ENCODE data around the gene AP3S1. TPM values are rescaled to one million over a fixed set of nuclear protein-coding genes. Genes with fewer than 3 reads are reported as not detected.

AP3S1 gene
- total and polyA plus RNA-seq, 4 donors, result 86.5 to 273 (median 116) TPM

GRCh38 chr5:115941051-115941675 is 99.4 kb downstream of the AP3S1 start:
- Histone ChIP-seq H3K9me3 (ENCODE audit: control insufficient read depth, low read length) (no peaks in the 10 kb centered on the region), H3K4me1 (ENCODE audit: control insufficient read depth in 1 of 2, insufficient read depth in 2 of 2, low read length in 2 of 2) (no peaks in the 10 kb centered on the region), H3K27me3 (ENCODE audit: control insufficient read depth in 1 of 2, insufficient read depth in 2 of 2, low read length in 1 of 2) (no peaks in the 10 kb centered on the region), H3K4me3 (ENCODE audit: low read length in 2 of 2) (no peak overlapping the region), H3K27ac (ENCODE audit: low read depth in 1 of 2, low read length in 2 of 2) (no peak overlapping the region), H3K36me3 (ENCODE audit: control insufficient read depth in 1 of 2, insufficient read depth in 2 of 2, low read length in 1 of 2) (no peaks in the 10 kb centered on the region)
- 82 to 85% methylated on average over 9 of the region's 9 CpGs for WGBS, 2 donors
- DNase-seq (no peak), ATAC-seq (ENCODE audit: low FRiP score) (no peak)
- intact Hi-C loops (cut with DNase I), result no loop called here

DNA sequence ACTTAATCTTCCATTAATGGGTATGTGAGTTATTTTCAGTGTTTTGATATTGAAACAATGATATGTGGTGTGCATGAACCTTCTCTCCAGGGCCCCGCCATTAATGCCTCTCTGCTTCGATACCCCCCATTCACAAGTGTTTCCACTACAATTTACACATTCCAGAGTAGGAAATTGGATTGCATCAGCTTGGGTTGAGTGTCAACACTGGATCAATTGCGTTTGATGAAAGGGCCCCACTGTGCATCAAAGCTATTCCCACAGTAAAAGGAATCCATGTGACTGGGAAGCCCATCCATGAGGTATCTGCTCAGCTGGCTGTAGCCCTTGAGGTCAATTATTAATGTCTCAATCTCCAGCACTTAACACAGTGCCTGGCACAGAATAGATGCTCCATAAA is 102.8 kb downstream of the AP3S1 start:
- WGBS, 2 donors, result 91% methylated on average over 3 of the region's 3 CpGs
- no peaks in the 10 kb centered on the region for H3K36me3 ChIP-seq (ENCODE audit: control insufficient read depth in 1 of 2, insufficient read depth in 2 of 2, low read length in 1 of 2)
- no peaks in the 10 kb centered on the region for H3K27me3 ChIP-seq (ENCODE audit: control insufficient read depth in 1 of 2, insufficient read depth in 2 of 2, low read length in 1 of 2)
- no peak overlapping the region for H3K27ac ChIP-seq (ENCODE audit: low read depth in 1 of 2, low read length in 2 of 2)
- intact Hi-C loops (cut with DNase I), result no loop called here
- H3K4me1 ChIP-seq (ENCODE audit: control insufficient read depth in 1 of 2, insufficient read depth in 2 of 2, low read length in 2 of 2), result no peaks in the 10 kb centered on the region
- ATAC-seq (ENCODE audit: low FRiP score) (no peak), DNase-seq (no peak)
- no peaks in the 10 kb centered on the region for H3K9me3 ChIP-seq (ENCODE audit: control insufficient read depth, low read length)
- no peak overlapping the region for H3K4me3 ChIP-seq (ENCODE audit: low read length in 2 of 2)

GRCh38 chr5:115946655-115947054 is 104.9 kb downstream of the AP3S1 start:
- no peaks in the 10 kb centered on the region for H3K27me3 ChIP-seq (ENCODE audit: control insufficient read depth in 1 of 2, insufficient read depth in 2 of 2, low read length in 1 of 2)
- H3K4me3 ChIP-seq (ENCODE audit: low read length in 2 of 2), result no peak overlapping the region
- H3K36me3 ChIP-seq (ENCODE audit: control insufficient read depth in 1 of 2, insufficient read depth in 2 of 2, low read length in 1 of 2), result no peaks in the 10 kb centered on the region
- no peaks in the 10 kb centered on the region for H3K9me3 ChIP-seq (ENCODE audit: control insufficient read depth, low read length)
- 94 to 98% methylated on average over 2 of the region's 2 CpGs for WGBS, 2 donors
- H3K27ac ChIP-seq (ENCODE audit: low read depth in 1 of 2, low read length in 2 of 2), result no peak overlapping the region
- intact Hi-C loops (cut with DNase I), result no loop called here
- no peaks in the 10 kb centered on the region for H3K4me1 ChIP-seq (ENCODE audit: control insufficient read depth in 1 of 2, insufficient read depth in 2 of 2, low read length in 2 of 2)
- ATAC-seq (ENCODE audit: low FRiP score) (no peak), DNase-seq (no peak)

DNA sequence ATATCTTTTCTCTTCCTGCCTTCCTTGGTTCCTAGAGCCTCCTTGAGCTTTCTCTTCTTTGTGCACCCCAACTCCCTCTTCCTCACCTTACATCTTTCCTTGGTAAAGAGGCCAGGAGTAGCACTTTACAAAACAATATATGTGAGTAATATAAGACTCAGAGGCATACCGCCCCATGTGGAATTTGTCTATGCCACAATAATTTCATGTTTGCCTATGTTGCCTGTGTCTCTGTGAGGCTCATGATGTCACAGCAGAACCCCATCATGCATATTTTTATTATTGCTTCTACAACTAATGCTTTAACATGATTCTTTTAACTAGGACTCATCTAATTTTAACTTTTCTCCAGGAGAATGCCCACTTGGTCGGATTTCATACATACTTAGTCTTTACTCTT is 105.5 kb downstream of the AP3S1 start:
- Histone ChIP-seq H3K27me3 (ENCODE audit: control insufficient read depth in 1 of 2, insufficient read depth in 2 of 2, low read length in 1 of 2) (no peaks in the 10 kb centered on the region), H3K4me3 (ENCODE audit: low read length in 2 of 2) (no peak overlapping the region), H3K4me1 (ENCODE audit: control insufficient read depth in 1 of 2, insufficient read depth in 2 of 2, low read length in 2 of 2) (no peaks in the 10 kb centered on the region), H3K9me3 (ENCODE audit: control insufficient read depth, low read length) (no peaks in the 10 kb centered on the region), H3K27ac (ENCODE audit: low read depth in 1 of 2, low read length in 2 of 2) (no peak overlapping the region), H3K36me3 (ENCODE audit: control insufficient read depth in 1 of 2, insufficient read depth in 2 of 2, low read length in 1 of 2) (no peaks in the 10 kb centered on the region)
- DNase-seq (no peak), ATAC-seq (ENCODE audit: low FRiP score) (no peak)
- intact Hi-C loops (cut with DNase I), result no loop called here
- WGBS, 2 donors, result 93 to 96% methylated on average over 2 of the region's 2 CpGs

DNA sequence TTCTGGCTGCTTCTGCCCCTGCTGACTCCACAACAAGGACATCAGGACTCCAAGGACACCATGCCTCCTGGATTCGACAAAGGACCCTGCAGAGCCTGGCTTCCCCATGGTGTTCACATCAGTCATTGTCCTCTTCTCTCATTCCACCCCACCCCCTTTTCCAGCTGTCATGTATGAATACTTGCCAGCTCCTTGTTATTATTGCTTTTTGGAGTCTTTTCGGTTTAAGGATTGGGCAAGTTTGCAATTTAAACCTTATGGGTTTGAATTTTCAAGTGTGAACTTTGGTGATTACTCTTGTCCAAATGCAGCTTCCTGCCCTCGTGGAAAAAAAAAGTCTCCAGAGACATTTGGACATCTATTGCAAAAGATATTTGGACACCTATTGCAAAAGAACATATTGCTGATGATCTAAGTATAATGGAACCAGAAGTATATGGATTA is 106.4 kb downstream of the AP3S1 start:
- intact Hi-C loops (cut with DNase I), result no loop called here
- ATAC-seq (ENCODE audit: low FRiP score), result no peak
- no peaks in the 10 kb centered on the region for H3K4me1 ChIP-seq (ENCODE audit: control insufficient read depth in 1 of 2, insufficient read depth in 2 of 2, low read length in 2 of 2)
- H3K4me3 ChIP-seq (ENCODE audit: low read length in 2 of 2), result no peak overlapping the region
- H3K36me3 ChIP-seq (ENCODE audit: control insufficient read depth in 1 of 2, insufficient read depth in 2 of 2, low read length in 1 of 2), result no peaks in the 10 kb centered on the region
- WGBS, 2 donors, result 76 to 78% methylated on average over 3 of the region's 3 CpGs
- no peak overlapping the region for H3K27ac ChIP-seq (ENCODE audit: low read depth in 1 of 2, low read length in 2 of 2)
- no peak for DNase-seq
- H3K9me3 ChIP-seq (ENCODE audit: control insufficient read depth, low read length), result no peaks in the 10 kb centered on the region
- H3K27me3 ChIP-seq (ENCODE audit: control insufficient read depth in 1 of 2, insufficient read depth in 2 of 2, low read length in 1 of 2), result no peaks in the 10 kb centered on the region

DNA sequence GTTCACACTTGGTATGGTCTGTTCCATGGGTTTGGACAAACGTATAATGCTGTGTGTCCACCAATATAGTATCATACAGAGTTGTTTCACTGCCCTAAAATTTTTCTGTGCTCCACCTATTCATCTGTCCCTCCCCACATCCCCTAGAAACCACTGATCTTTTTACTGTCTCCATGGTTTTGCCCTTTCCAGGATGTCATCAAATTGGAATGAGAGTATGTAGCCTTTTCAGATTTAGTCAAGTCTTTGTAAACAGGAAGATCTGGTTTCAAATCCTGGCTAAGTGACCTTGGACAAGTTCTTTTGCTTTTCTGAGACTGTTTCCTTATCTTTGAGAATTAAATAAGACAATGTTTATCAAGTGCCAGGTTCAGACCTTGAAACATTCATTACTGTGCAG is 107.4 kb downstream of the AP3S1 start:
- Histone ChIP-seq H3K4me1 (ENCODE audit: control insufficient read depth in 1 of 2, insufficient read depth in 2 of 2, low read length in 2 of 2) (no peaks in the 10 kb centered on the region), H3K27ac (ENCODE audit: low read depth in 1 of 2, low read length in 2 of 2) (no peak overlapping the region), H3K36me3 (ENCODE audit: control insufficient read depth in 1 of 2, insufficient read depth in 2 of 2, low read length in 1 of 2) (no peaks in the 10 kb centered on the region), H3K4me3 (ENCODE audit: low read length in 2 of 2) (no peak overlapping the region), H3K9me3 (ENCODE audit: control insufficient read depth, low read length) (no peaks in the 10 kb centered on the region), H3K27me3 (ENCODE audit: control insufficient read depth in 1 of 2, insufficient read depth in 2 of 2, low read length in 1 of 2) (no peaks in the 10 kb centered on the region)
- WGBS, 2 donors, result 83 to 87% methylated on average over 1 of the region's 1 CpG
- no peak for DNase-seq
- no peak for ATAC-seq (ENCODE audit: low FRiP score)
- intact Hi-C loops (cut with DNase I), result no loop called here

- DNase-seq, result no peak
- no peaks in the 10 kb centered on the region for H3K4me1 ChIP-seq (ENCODE audit: control insufficient read depth in 1 of 2, insufficient read depth in 2 of 2, low read length in 2 of 2)
- 66 to 91% methylated on average over 4 of the region's 4 CpGs for WGBS, 2 donors
These were observed 110.9 kb downstream of the AP3S1 start for GRCh38 chr5:115952588-115952987.

DNA sequence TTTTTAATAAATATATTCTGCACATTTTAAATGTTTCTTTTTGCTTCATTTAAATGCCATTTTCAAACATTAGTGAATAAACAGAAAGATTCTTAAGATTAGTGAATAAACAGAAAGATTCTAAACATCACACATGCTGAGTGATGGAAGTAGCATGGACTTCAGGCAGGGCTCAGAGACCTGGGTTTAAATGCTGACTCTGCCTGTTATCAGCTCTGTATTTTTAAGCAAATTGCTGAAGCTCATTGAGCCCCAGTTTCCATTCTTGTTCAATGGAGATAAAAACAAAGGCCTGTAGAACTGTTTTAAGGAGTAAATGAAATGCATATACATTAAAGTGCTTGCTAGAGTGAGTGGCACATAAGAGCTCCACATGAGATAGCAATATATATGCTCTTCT is 112.4 kb downstream of the AP3S1 start:
- Histone ChIP-seq H3K9me3 (ENCODE audit: control insufficient read depth, low read length) (no peaks in the 10 kb centered on the region), H3K36me3 (ENCODE audit: control insufficient read depth in 1 of 2, insufficient read depth in 2 of 2, low read length in 1 of 2) (no peaks in the 10 kb centered on the region), H3K4me3 (ENCODE audit: low read length in 2 of 2) (no peak overlapping the region), H3K27ac (ENCODE audit: low read depth in 1 of 2, low read length in 2 of 2) (no peak overlapping the region), H3K27me3 (ENCODE audit: control insufficient read depth in 1 of 2, insufficient read depth in 2 of 2, low read length in 1 of 2) (no peaks in the 10 kb centered on the region), H3K4me1 (ENCODE audit: control insufficient read depth in 1 of 2, insufficient read depth in 2 of 2, low read length in 2 of 2) (no peaks in the 10 kb centered on the region)
- no peak for DNase-seq
- no peak for ATAC-seq (ENCODE audit: low FRiP score)
- intact Hi-C loops (cut with DNase I), result no loop called here

More at GRCh38 chr5:115952588-115952987, 110.9 kb downstream of the AP3S1 start:
- Histone ChIP-seq H3K27ac (ENCODE audit: low read depth in 1 of 2, low read length in 2 of 2) (no peak overlapping the region), H3K36me3 (ENCODE audit: control insufficient read depth in 1 of 2, insufficient read depth in 2 of 2, low read length in 1 of 2) (no peaks in the 10 kb centered on the region), H3K27me3 (ENCODE audit: control insufficient read depth in 1 of 2, insufficient read depth in 2 of 2, low read length in 1 of 2) (no peaks in the 10 kb centered on the region), H3K4me3 (ENCODE audit: low read length in 2 of 2) (no peak overlapping the region), H3K9me3 (ENCODE audit: control insufficient read depth, low read length) (no peaks in the 10 kb centered on the region)
- ATAC-seq (ENCODE audit: low FRiP score), result no peak
- intact Hi-C loops (cut with DNase I), result no loop called here

DNA sequence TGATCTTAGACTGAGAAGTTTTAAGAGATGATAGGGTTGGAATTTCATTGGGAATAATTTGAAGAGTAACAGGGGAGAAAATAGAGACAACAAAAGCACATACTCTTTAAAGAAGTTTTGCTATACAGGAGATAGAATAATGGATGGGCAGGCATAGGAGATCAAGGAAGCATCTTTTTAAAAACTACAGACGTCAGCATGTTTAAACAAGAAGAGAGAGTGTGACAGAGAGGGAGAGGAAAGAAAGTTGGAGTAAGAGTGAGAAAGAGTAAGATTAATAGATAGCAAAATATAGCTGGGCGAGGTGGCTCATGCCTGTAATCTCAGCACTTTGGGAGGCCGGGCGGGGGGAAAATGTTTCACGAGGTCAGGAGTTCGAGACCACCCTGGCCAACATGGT is 115.2 kb downstream of the AP3S1 start:
- intact Hi-C loops (cut with DNase I), result no loop called here
- no peaks in the 10 kb centered on the region for H3K4me1 ChIP-seq (ENCODE audit: control insufficient read depth in 1 of 2, insufficient read depth in 2 of 2, low read length in 2 of 2)
- no peak for DNase-seq
- H3K9me3 ChIP-seq (ENCODE audit: control insufficient read depth, low read length), result no peaks in the 10 kb centered on the region
- no peak overlapping the region for H3K27ac ChIP-seq (ENCODE audit: low read depth in 1 of 2, low read length in 2 of 2)
- H3K4me3 ChIP-seq (ENCODE audit: low read length in 2 of 2), result no peak overlapping the region
- ATAC-seq (ENCODE audit: low FRiP score), result no peak
- WGBS, 2 donors, result 79 to 81% methylated on average over 6 of the region's 6 CpGs
- no peaks in the 10 kb centered on the region for H3K36me3 ChIP-seq (ENCODE audit: control insufficient read depth in 1 of 2, insufficient read depth in 2 of 2, low read length in 1 of 2)
- no peaks in the 10 kb centered on the region for H3K27me3 ChIP-seq (ENCODE audit: control insufficient read depth in 1 of 2, insufficient read depth in 2 of 2, low read length in 1 of 2)

All from aorta (tissue), 5 donors.